ENCODE results near the gene NHLRC4. TPM values are rescaled to one million over a fixed set of nuclear protein-coding genes. Genes with fewer than 3 reads are reported as not detected.

The NHLRC4 gene
- total and polyA plus RNA-seq, 2 of the 4 experiments (the other 2 are of a cell fraction): 0.72 to 0.84 TPM

DNA sequence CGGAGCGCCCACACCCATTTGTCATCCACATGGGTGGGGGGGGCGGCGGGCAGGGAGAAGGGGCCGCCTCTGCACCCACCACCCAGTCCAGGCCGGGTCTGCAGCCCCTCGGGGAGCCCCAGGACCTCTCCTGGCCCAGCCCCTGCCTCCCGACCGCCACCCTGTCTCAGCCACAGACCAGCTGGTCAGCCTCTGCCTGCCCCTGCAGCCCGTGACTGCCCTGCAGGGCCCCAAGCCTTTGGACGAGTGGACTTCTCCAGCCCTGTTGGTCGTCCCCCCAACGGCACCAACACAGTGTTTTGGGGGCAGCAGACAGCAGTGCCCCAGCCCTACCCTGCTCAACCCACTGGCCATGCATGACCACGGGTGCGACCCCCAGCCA, 5.4 kb upstream of the NHLRC4 start:
- no peak overlapping the region for H4K91ac ChIP-seq (ENCODE audit: insufficient read depth, low read depth, low read length)

More for the DNA sequence above, 5.4 kb upstream of the NHLRC4 start:
- peaks cover 1% of the 10 kb centered on the region for H3K9me1 ChIP-seq (ENCODE audit: insufficient read depth, low read length)
- CTCF ChIA-PET: no interaction called here
- H4K20me1 ChIP-seq (ENCODE audit: insufficient read depth, low read length): peaks cover 5% of the 10 kb centered on the region; the same call in 1 of the 2 replicates
- H2BK5ac ChIP-seq (ENCODE audit: low read depth, low read length, poor library complexity, severe bottlenecking): no peak overlapping the region
- no peak overlapping the region for H3K23ac ChIP-seq (ENCODE audit: low read depth, low read length)
- no peak overlapping the region for H3K56ac ChIP-seq (ENCODE audit: extremely low read depth, insufficient read depth, low read length)
- dilution Hi-C loops (cut with HindIII; ENCODE audit: low sequenced_read_pairs, unreplicated experiment): no loop called here
- H3K18ac ChIP-seq (ENCODE audit: low read depth, low read length): no peak overlapping the region
- H3K4me1 ChIP-seq (ENCODE audit: control insufficient read depth, insufficient read depth, low read length): peaks cover 6% of the 10 kb centered on the region
- DNase-seq: no peak
- WGBS, 2 experiments (ENCODE audit: extremely low coverage in 2 of 2, insufficient read length in 1 of 2): 29% methylated on average over 2 of the region's 15 CpGs; no CpG with 5 or more reads in 1 of the 2 experiments
- H3K36me3 ChIP-seq (ENCODE audit: control insufficient read depth, insufficient read depth, low read length): no peaks in the 10 kb centered on the region
- no peak overlapping the region for H3K27ac ChIP-seq (ENCODE audit: insufficient read depth, low read length)
- in situ Hi-C loops (cut with MboI; ENCODE audit: low sequenced_read_pairs): no loop called here
- H3K79me1 ChIP-seq (ENCODE audit: low read depth in 1 of 2, low read length in 2 of 2): no peaks in the 10 kb centered on the region
- no peak overlapping the region for H3K4me2 ChIP-seq (ENCODE audit: low read depth, low read length)
- no peak overlapping the region for H2BK20ac ChIP-seq (ENCODE audit: low read depth, low read length)
- POLR2A ChIA-PET (ENCODE audit: unreplicated experiment): no interaction called here
- no peak overlapping the region for H2BK120ac ChIP-seq (ENCODE audit: low read depth, low read length)
- ATAC-seq (ENCODE audit: low read depth): no peak
- no peak overlapping the region for H2AK5ac ChIP-seq (ENCODE audit: low read depth, low read length)
- no peak overlapping the region for H2AFZ ChIP-seq (replicated peaks; ENCODE audit: low read length, poor library complexity)
- no peak overlapping the region for H4K8ac ChIP-seq (ENCODE audit: low read depth in 2 of 2, low read length in 2 of 2)
- no peak overlapping the region for H4K5ac ChIP-seq (ENCODE audit: low read depth, low read length)
- H3K4ac ChIP-seq (ENCODE audit: low read depth, low read length): no peak overlapping the region
- no TSS peak for BruUV-seq (replicated peaks)
- no peak for TF ChIP-seq POLR2A (IDR thresholded peaks at IDR 0.05; ENCODE audit: low read depth, low read length)
- no peak for TF ChIP-seq FOS (IDR thresholded peaks at IDR 0.05; ENCODE audit: low read depth, low read length)
- TF ChIP-seq MAFK (IDR thresholded peaks at IDR 0.05; ENCODE audit: low read depth, low read length): no peak
- no peak for TF ChIP-seq MXI1 (IDR thresholded peaks at IDR 0.05; ENCODE audit: borderline replicate concordance, low read depth, low read length)
- TF ChIP-seq ELK1 (IDR thresholded peaks at IDR 0.05; ENCODE audit: borderline replicate concordance, low read depth, low read length): no peak
- no peak for TF ChIP-seq RFX5 (IDR thresholded peaks at IDR 0.05; ENCODE audit: low read depth, low read length)
- TF ChIP-seq CHD1 (IDR thresholded peaks at IDR 0.05; ENCODE audit: low read depth, low read length): no peak
- TF ChIP-seq RCOR1 (IDR thresholded peaks at IDR 0.05; ENCODE audit: insufficient replicate concordance, low read length): no peak
- TF ChIP-seq CEBPB (IDR thresholded peaks at IDR 0.05; ENCODE audit: low read depth, low read length): no peak
- TF ChIP-seq, protein P1, sequence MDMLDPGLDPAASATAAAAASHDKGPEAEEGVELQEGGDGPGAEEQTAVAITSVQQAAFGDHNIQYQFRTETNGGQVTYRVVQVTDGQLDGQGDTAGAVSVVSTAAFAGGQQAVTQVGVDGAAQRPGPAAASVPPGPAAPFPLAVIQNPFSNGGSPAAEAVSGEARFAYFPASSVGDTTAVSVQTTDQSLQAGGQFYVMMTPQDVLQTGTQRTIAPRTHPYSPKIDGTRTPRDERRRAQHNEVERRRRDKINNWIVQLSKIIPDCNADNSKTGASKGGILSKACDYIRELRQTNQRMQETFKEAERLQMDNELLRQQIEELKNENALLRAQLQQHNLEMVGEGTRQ (IDR thresholded peaks at IDR 0.05; ENCODE audit: low read depth, low read length): no peak
- no peak for TF ChIP-seq MAZ (IDR thresholded peaks at IDR 0.05; ENCODE audit: borderline replicate concordance, low read depth, low read length)
- no peak for TF ChIP-seq CTCF (conservative IDR thresholded peaks at IDR 0.05; ENCODE audit: low read depth, low read length)
- no peak for TF ChIP-seq RAD21 (IDR thresholded peaks at IDR 0.05; ENCODE audit: low read length)
- TF ChIP-seq NFE2L2 (IDR thresholded peaks at IDR 0.05; ENCODE audit: low read depth, low read length): no peak
- no peak for TF ChIP-seq SMC3 (IDR thresholded peaks at IDR 0.05; ENCODE audit: low read depth, low read length)
- TF ChIP-seq BHLHE40 (IDR thresholded peaks at IDR 0.05; ENCODE audit: low read depth, low read length): no peak
- intact Hi-C loops (cut with micrococcal nuclease): no loop called here
- no peak overlapping the region for H2BK15ac ChIP-seq (ENCODE audit: low read depth, low read length)
- no peak overlapping the region for H2AK9ac ChIP-seq (replicated peaks; ENCODE audit: low read depth, low read length, poor library complexity)
- H3K9me3 ChIP-seq (ENCODE audit: control insufficient read depth, insufficient read depth, low read length): no peaks in the 10 kb centered on the region
- H3K27me3 ChIP-seq (ENCODE audit: control insufficient read depth, insufficient read depth, low read length): peaks cover 48% of the 10 kb centered on the region
- no peak overlapping the region for H3K14ac ChIP-seq (replicated peaks; ENCODE audit: low read depth, low read length)
- H3K4me3 ChIP-seq (ENCODE audit: insufficient read depth, low read depth, low read length): no peak overlapping the region
- H3K9ac ChIP-seq (ENCODE audit: low read depth, low read length): no peak overlapping the region
